Measurements from ENCODE around the gene ATP11B. TPM values are rescaled to one million over a fixed set of nuclear protein-coding genes. Genes with fewer than 3 reads are reported as not detected.

Gene ATP11B
- total RNA-seq, 2 experiments from 2014 or later = 55.6 to 87.9 TPM

- no peak overlapping the region for H3K27ac ChIP-seq (ENCODE audit: low read depth, low read length, poor library complexity, severe bottlenecking)
- no peak overlapping the region for H3K4me3 ChIP-seq (ENCODE audit: low read depth, low read length, poor library complexity, severe bottlenecking)
- intact Hi-C loops (cut with micrococcal nuclease; ENCODE audit: unreplicated experiment) = no loop called here
- H3K9me2 ChIP-seq (ENCODE audit: insufficient read depth, low read length) = no peaks in the 10 kb centered on the region
- no peak for TF ChIP-seq EZH2phosphoT487 (IDR thresholded peaks at IDR 0.05; ENCODE audit: borderline replicate concordance, low read depth, low read length)
- TF ChIP-seq, protein P1, sequence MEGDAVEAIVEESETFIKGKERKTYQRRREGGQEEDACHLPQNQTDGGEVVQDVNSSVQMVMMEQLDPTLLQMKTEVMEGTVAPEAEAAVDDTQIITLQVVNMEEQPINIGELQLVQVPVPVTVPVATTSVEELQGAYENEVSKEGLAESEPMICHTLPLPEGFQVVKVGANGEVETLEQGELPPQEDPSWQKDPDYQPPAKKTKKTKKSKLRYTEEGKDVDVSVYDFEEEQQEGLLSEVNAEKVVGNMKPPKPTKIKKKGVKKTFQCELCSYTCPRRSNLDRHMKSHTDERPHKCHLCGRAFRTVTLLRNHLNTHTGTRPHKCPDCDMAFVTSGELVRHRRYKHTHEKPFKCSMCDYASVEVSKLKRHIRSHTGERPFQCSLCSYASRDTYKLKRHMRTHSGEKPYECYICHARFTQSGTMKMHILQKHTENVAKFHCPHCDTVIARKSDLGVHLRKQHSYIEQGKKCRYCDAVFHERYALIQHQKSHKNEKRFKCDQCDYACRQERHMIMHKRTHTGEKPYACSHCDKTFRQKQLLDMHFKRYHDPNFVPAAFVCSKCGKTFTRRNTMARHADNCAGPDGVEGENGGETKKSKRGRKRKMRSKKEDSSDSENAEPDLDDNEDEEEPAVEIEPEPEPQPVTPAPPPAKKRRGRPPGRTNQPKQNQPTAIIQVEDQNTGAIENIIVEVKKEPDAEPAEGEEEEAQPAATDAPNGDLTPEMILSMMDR (conservative IDR thresholded peaks at IDR 0.05; ENCODE audit: low read length) = no peak
- H3K4me1 ChIP-seq (ENCODE audit: insufficient read depth, low read length, poor library complexity, severe bottlenecking) = peaks cover 14% of the 10 kb centered on the region
- ChIA-PET CTCF (ENCODE audit: unreplicated experiment) (no interaction called here), POLR2A (no interaction called here)
- no peaks in the 10 kb centered on the region for H3K79me2 ChIP-seq (ENCODE audit: insufficient read depth, low read depth, low read length)
- no peak for DNase-seq (ENCODE audit: low spot score)
- H4K20me1 ChIP-seq (ENCODE audit: insufficient read depth, low read length) = no peaks in the 10 kb centered on the region
- BruUV-seq (replicated peaks) = no TSS peak
- no peak overlapping the region for H2AFZ ChIP-seq (ENCODE audit: low read length)
- H3K9me3 ChIP-seq (ENCODE audit: low read length) = peaks cover 8% of the 10 kb centered on the region
- peaks cover 22% of the 10 kb centered on the region for H3K36me3 ChIP-seq (ENCODE audit: insufficient read depth, low read length)
- no peak overlapping the region for H3K4me2 ChIP-seq (ENCODE audit: low read length)
Observed at GRCh38 chr3:182936918-182937285, 143.6 kb downstream of the ATP11B start.

DNA sequence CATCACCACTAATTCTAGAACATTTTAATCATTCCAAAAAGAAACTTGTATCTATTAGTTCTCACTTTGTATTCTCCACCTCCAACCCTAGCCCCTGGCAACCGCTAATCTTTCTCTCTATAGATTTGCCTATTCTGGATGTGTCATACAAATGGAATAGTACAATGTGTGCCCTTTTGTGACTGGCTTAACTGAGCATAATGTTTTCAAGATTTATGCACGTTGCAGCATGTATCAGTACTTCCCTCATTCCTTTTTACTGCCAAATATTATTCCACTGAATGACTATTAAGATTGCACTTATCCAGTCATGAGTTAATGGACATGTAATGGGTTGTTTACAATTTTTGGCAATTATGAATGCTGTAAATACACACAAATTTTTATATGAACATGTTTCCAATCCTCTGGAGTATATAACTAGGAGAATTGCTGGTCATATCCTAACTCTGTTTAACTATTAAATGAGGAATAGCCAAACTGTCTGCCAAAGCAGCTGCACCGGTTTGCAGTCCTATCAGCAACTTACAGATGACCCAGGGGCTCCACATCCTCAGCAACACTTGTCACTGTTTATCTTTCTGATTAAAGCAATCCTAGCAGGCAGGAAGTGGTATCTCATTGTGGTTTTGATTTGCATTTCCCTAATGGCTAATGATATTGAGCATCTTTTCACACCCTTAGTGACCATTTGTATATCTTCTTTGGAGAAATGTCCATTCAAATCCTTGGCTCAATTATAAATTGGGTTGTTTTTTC, 144.2 kb downstream of the ATP11B start:
- Histone ChIP-seq H3K4me2 (ENCODE audit: low read length) (peak overlapping the region; percentile 21), H4K20me1 (ENCODE audit: insufficient read depth, low read length) (no peaks in the 10 kb centered on the region), H3K36me3 (ENCODE audit: insufficient read depth, low read length) (peaks cover 16% of the 10 kb centered on the region), H3K27ac (ENCODE audit: low read depth, low read length, poor library complexity, severe bottlenecking) (no peak overlapping the region), H3K9me2 (ENCODE audit: insufficient read depth, low read length) (no peaks in the 10 kb centered on the region), H3K9me3 (ENCODE audit: low read length) (peaks cover 3% of the 10 kb centered on the region), H3K4me3 (ENCODE audit: low read depth, low read length, poor library complexity, severe bottlenecking) (no peak overlapping the region), H3K79me2 (ENCODE audit: insufficient read depth, low read depth, low read length) (no peaks in the 10 kb centered on the region), H2AFZ (ENCODE audit: low read length) (no peak overlapping the region), H3K4me1 (ENCODE audit: insufficient read depth, low read length, poor library complexity, severe bottlenecking) (peaks cover 14% of the 10 kb centered on the region)
- DNase-seq (ENCODE audit: low spot score) = peak; percentile 38
- intact Hi-C loops (cut with micrococcal nuclease; ENCODE audit: unreplicated experiment) = no loop called here
- ChIA-PET POLR2A (no interaction called here), CTCF (ENCODE audit: unreplicated experiment) (no interaction called here)
- no TSS peak for BruUV-seq (replicated peaks)
- TF ChIP-seq, protein P1 (conservative IDR thresholded peaks at IDR 0.05; ENCODE audit: low read length) = no peak
- TF ChIP-seq EZH2phosphoT487 (IDR thresholded peaks at IDR 0.05; ENCODE audit: borderline replicate concordance, low read depth, low read length) = no peak

GRCh38 chr3:182940266-182940808, 147.0 kb downstream of the ATP11B start:
- CTCF ChIA-PET (ENCODE audit: unreplicated experiment) = no interaction called here
- intact Hi-C loops (cut with micrococcal nuclease; ENCODE audit: unreplicated experiment) = no loop called here
- no TSS peak for BruUV-seq (replicated peaks)
- Histone ChIP-seq H3K4me1 (ENCODE audit: insufficient read depth, low read length, poor library complexity, severe bottlenecking) (peaks cover 14% of the 10 kb centered on the region), H2AFZ (ENCODE audit: low read length) (no peak overlapping the region), H4K20me1 (ENCODE audit: insufficient read depth, low read length) (no peaks in the 10 kb centered on the region), H3K27ac (ENCODE audit: low read depth, low read length, poor library complexity, severe bottlenecking) (no peak overlapping the region), H3K4me3 (ENCODE audit: low read depth, low read length, poor library complexity, severe bottlenecking) (no peak overlapping the region), H3K36me3 (ENCODE audit: insufficient read depth, low read length) (peaks cover 24% of the 10 kb centered on the region), H3K9me3 (ENCODE audit: low read length) (no peaks in the 10 kb centered on the region), H3K4me2 (ENCODE audit: low read length) (no peak overlapping the region), H3K9me2 (ENCODE audit: insufficient read depth, low read length) (no peaks in the 10 kb centered on the region), H3K79me2 (ENCODE audit: insufficient read depth, low read depth, low read length) (no peaks in the 10 kb centered on the region)
- TF ChIP-seq, protein P1 (conservative IDR thresholded peaks at IDR 0.05; ENCODE audit: low read length) = no peak
- no peak for TF ChIP-seq EZH2phosphoT487 (IDR thresholded peaks at IDR 0.05; ENCODE audit: borderline replicate concordance, low read depth, low read length)
- POLR2A ChIA-PET = interaction anchor here (1.0 kb wide), 1 partner anchor 172 kb away, joined by 3 read pairs; no protein-coding TSS in a partner anchor
- no peak for DNase-seq (ENCODE audit: low spot score)

Measured in OCI-LY7 (cell line).